ENCODE results near the gene KCNQ2.

The KCNQ2 gene

DNA sequence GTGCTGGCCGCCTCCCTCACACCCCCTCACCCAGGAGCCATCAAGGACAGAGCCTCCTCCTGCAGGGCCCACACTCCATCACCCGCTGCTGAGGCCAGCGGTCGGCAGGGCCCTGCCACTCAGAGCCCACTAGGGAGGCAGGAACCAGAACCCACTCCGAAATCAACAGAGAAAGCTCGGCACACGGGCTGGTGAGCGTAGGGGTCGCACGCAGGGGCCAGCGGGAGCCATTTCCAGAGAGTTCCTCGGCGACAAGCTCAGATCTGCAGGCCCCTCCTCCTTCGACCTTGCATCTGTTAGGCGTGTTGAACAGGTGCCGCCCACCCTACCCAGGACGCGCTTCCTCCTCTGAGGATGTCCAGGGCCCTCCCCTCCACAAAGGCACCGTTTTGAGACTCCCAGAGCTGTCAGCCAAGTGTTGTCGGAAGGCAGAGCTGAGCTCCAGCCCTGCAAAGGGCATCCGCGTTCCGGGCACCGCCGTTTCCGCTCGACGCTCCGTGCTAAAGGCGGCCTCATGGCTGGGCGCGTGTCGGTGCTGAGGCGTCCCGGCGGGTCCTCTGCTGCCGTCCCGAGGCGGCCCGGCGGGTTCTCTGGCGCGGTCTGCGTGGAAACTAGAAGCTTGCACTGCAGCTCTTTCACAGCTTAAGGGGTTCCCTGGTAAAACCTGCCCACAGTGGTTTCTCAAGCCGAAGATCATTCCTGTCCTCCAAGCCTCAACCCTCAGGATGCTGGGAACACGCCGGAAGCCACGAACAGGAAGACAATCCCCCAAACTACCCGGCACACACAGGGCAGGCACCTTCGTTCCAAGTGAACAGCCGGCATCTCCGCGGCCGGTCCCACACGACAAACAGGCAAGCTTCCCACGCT is 6.8 kb downstream of the KCNQ2 start:
- no peak for TF ChIP-seq ZFX (IDR thresholded peaks at IDR 0.05)
- TF ChIP-seq, protein P1, sequence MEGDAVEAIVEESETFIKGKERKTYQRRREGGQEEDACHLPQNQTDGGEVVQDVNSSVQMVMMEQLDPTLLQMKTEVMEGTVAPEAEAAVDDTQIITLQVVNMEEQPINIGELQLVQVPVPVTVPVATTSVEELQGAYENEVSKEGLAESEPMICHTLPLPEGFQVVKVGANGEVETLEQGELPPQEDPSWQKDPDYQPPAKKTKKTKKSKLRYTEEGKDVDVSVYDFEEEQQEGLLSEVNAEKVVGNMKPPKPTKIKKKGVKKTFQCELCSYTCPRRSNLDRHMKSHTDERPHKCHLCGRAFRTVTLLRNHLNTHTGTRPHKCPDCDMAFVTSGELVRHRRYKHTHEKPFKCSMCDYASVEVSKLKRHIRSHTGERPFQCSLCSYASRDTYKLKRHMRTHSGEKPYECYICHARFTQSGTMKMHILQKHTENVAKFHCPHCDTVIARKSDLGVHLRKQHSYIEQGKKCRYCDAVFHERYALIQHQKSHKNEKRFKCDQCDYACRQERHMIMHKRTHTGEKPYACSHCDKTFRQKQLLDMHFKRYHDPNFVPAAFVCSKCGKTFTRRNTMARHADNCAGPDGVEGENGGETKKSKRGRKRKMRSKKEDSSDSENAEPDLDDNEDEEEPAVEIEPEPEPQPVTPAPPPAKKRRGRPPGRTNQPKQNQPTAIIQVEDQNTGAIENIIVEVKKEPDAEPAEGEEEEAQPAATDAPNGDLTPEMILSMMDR (conservative IDR thresholded peaks at IDR 0.05) = no peak

DNA sequence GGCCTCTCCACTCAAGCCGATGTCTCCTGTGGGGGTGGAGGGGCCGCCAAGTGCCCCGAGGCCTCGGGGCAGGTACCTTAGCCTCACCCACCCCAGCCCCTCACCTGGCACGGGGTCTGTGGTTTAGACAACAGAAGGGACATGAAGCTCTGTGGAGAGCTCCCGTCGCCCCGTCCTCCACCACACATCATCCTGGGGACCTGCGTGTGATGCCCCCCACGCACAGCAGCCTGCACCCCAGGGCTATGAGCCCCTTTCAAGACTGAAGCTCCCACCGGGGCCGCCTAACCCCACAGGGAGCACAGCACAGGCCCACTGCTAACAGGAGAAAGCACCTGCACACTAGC is 8.2 kb downstream of the KCNQ2 start:
- TF ChIP-seq, protein P1 (conservative IDR thresholded peaks at IDR 0.05) = no peak
- no peak for TF ChIP-seq ZFX (IDR thresholded peaks at IDR 0.05)
- no peak overlapping the region for H3K27ac ChIP-seq

More for the DNA sequence above, 6.8 kb downstream of the KCNQ2 start:
- peak overlapping the region; percentile 77 for H3K27ac ChIP-seq

DNA sequence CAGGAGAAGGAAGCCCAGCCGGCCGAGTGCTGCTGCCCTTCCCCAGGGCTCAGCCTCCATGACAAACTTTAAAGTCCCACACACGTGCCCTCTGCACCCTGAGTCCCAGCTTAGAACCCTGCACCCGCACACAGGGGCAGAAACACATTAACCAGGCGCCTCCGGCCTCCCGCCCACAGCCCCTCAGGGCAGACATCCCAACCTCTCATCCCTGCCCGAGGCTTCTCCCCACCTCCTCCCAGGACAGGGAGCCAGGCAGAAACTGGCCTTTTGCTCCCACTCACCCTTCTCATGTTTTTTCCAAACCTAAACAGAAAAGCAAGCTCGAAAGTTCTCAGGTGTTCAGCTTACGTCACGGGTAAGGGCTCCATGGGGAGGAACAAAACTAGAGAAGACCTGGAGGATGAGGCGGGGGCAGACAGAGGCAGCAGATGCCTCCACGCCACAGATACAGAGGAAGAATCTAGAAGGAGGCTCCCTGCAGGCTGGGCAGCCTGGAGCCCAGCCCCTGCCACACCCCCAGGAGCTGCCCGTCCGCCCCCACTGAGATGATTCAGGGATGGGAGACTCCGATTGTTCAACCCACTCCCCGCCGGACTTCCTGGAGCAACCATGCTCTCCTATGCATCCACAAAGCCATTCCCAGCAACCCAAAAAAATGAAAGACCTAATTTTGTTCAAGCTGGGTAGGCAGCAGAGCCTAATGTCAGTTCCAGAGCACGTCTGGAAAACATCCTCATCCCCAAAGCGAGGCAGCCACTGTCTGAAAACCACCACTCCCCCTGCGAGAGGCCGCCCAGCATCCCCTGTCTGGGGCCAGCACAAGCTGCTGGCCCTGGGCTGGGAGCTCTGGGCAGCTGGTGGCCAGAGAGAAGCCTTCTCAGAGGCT is 8.8 kb downstream of the KCNQ2 start:
- no peak for TF ChIP-seq ZFX (IDR thresholded peaks at IDR 0.05)
- TF ChIP-seq, protein P1 (conservative IDR thresholded peaks at IDR 0.05) = no peak
- no peak overlapping the region for H3K27ac ChIP-seq

DNA sequence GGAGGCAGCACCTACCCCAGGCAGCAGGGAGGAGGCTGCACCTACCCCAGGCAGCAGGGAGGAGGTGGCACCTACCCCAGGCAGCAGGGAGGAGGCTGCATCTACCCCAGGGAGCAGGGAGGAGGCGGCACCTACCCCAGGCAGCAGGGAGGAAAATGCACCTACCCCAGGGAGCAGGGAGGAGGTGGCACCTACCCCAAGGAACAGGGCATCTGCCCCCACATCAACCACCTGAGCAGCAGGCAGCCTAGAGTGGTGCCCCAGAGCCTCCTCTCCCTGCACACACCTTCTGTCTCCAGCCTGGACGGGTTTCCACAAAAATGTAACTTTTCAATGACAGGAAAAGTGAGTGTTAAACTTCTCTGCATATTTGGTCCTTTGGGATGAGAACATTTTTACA is 10.2 kb downstream of the KCNQ2 start:
- TF ChIP-seq, protein P1 (conservative IDR thresholded peaks at IDR 0.05) = no peak
- TF ChIP-seq ZFX (IDR thresholded peaks at IDR 0.05) = no peak
- H3K27ac ChIP-seq = no peak overlapping the region

DNA sequence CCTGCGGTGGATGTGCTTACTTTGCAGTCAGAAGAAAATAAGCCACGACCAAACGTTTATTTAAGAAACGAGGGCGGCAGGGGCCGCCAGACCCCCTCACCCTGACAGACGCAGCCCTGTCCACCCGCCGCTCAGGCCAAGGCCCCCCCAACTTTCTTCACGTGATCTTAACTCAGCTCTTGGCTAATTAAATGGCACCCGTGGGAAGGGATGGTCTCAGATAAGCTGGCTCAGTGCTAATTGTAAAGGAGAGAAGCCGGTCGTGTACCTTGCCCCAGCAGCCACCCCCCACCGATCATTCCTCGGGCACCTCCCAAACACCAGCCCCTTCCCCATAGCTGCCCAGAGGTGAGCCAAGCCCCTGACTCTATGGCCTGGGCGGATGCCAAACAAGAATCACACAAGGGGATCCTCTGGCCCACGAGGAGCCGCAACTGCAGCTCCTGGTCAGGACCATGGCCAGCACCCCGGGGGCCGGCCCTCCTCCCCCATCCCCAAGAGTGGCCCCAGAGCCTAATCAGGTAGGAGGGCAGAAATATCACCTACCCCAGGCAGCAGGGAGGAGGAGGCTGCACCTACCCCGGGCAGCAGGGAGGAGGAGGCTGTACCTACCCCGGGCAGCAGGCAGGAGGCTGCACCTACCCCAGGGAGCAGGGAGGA is 11.2 kb downstream of the KCNQ2 start:
- no peak overlapping the region for H3K27ac ChIP-seq
- TF ChIP-seq, protein P1 (conservative IDR thresholded peaks at IDR 0.05) = no peak
- no peak for TF ChIP-seq ZFX (IDR thresholded peaks at IDR 0.05)

DNA sequence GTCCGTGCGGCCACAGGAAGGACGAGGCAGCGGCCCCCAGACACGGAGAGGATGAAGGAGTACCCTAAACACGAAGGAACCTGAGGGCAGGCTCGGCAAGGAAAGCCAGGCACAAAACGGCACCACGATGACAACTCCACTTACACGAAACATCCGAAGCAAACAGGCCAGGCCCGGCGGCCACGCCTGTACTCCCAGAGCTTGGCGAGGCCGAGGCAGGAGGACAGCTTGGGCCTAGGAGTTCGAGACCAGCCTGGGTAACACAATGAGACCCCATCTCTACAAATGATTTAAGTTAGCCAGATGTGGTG is 13.4 kb downstream of the KCNQ2 start:
- TF ChIP-seq ZFX (IDR thresholded peaks at IDR 0.05) = no peak
- TF ChIP-seq, protein P1 (conservative IDR thresholded peaks at IDR 0.05) = no peak
- H3K27ac ChIP-seq = no peak overlapping the region
